ENCODE data around the gene PLEKHG4.
A peak's percentile ranks its signal among the peaks of the same experiment; 100 is the strongest.

The PLEKHG4 gene

DNA sequence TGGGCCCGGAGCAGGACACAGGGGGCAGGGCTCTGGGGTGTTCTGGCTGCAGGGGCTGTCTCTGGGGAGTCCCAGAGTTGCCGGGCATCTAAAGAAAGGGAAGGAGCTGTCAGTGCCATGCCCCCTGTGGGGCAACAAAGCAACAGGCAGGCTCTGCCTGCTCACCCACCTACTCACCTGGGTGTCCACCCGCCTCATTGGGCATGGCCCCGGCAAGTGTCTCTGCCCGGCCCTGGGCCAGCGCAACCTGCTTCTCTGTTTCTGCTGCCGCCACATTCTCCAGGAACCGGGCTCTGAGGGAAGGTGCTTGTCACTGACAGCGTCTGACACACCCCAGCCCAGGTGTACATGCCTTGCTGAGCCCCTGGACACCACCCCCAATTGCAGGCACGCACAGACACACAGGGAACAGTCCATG is 45.1 kb upstream of the PLEKHG4 start:
- Histone ChIP-seq H3K9me3 (no peaks in the 10 kb centered on the region), H3K4me1 (no peaks in the 10 kb centered on the region), H3K27me3 (no peaks in the 10 kb centered on the region), H3K4me3 (no peak overlapping the region), H3K27ac (no peak overlapping the region), H3K36me3 (peaks cover 25 to 89% (median 83%) of the 10 kb centered on the region in 3 donors)
- no peak for DNase-seq
- intact Hi-C loops (cut with DNase I; ENCODE audit: low total_unique reads) = no loop called here
- TF ChIP-seq, protein P1, sequence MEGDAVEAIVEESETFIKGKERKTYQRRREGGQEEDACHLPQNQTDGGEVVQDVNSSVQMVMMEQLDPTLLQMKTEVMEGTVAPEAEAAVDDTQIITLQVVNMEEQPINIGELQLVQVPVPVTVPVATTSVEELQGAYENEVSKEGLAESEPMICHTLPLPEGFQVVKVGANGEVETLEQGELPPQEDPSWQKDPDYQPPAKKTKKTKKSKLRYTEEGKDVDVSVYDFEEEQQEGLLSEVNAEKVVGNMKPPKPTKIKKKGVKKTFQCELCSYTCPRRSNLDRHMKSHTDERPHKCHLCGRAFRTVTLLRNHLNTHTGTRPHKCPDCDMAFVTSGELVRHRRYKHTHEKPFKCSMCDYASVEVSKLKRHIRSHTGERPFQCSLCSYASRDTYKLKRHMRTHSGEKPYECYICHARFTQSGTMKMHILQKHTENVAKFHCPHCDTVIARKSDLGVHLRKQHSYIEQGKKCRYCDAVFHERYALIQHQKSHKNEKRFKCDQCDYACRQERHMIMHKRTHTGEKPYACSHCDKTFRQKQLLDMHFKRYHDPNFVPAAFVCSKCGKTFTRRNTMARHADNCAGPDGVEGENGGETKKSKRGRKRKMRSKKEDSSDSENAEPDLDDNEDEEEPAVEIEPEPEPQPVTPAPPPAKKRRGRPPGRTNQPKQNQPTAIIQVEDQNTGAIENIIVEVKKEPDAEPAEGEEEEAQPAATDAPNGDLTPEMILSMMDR (IDR thresholded peaks at IDR 0.05) = no peak

DNA sequence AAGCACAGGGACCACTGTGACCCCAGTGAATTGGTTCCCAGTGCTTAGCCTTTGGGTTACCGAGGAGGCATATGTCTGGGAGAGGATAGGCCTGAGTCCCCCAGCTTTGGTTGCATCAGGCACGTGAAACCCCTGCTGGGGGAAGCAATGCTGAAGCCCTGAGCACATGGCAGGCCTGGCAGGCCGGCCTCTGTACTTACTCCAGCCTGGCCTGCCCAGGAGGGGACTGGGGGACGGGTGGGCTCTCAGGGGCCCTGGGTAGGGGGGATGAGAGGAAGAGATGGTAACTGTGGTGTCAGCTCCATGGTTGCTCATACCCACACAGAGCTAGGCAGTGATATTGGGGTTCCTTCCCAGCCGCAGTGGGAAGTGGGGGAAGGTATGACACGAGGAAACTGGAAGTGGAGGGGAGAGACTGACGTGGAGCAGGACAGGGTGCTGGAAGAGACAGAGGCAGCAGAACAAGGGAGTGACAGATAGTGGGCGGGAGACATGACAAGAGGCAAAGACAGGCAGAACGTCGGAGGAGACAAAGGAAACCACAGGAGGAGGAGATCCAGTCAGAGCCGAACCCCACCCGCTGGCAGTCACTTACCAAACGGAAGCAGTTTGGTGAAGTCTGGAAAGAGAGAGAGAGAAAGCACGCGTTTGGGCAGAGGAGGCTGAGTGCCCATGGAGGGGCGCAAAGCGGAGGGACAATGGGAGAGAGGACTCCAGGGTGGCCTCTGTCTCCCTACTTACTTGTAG is 43.3 kb upstream of the PLEKHG4 start:
- intact Hi-C loops (cut with DNase I; ENCODE audit: low total_unique reads) = no loop called here
- Histone ChIP-seq H3K9me3 (no peaks in the 10 kb centered on the region), H3K27me3 (no peaks in the 10 kb centered on the region), H3K36me3 (peaks cover 14 to 75% (median 68%) of the 10 kb centered on the region in 3 donors), H3K27ac (no peak overlapping the region), H3K4me1 (peaks cover 0 to 12% (median 9%) of the 10 kb centered on the region in 4 donors), H3K4me3 (no peak overlapping the region)
- TF ChIP-seq, protein P1 (IDR thresholded peaks at IDR 0.05) = no peak
- DNase-seq = no peak

DNA sequence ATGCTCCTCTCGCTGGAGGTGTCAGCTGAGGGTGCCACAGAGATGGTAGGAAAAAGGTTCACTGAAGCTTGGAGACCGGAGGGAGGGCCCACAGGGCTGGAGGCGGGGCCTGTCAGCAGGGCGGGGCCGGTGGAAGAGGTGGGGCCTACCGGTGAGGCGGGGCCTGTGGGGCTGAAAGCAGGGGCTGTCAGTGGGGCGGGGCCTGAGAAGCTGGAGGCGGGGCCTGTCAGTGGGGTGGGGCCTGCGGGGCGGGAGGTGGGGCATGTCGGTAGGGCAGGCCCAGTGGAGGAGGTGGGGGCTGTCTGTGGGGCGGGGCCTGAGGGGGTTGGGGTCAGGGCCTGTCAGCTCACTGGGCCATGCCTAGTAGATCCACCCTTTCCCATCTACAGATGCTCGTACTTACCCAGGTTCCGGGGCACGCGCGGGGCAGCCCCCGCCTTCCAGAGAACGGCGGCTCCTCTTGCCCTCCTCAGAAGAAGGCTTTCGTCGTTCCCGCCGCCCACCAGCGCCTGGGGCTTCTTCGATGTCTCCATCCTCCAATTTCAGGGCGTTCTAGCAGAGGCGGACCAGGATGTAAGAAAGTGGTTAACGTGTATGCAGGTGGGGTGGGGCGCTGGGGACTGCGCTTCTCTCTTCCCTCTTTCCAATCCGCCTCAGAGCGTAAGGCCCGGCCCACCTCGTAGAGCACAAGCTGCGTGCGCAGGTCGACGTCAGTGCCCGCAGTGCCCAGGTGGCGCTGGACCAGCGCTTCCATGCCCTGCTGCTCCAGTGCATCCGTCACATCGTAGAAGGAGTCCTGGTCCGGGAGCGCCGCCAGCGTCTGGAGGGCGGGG is 42.6 kb upstream of the PLEKHG4 start:
- TF ChIP-seq, protein P1 (IDR thresholded peaks at IDR 0.05) = no peak
- peaks cover 0 to 20% (median 16%) of the 10 kb centered on the region in 4 donors for H3K4me1 ChIP-seq
- intact Hi-C loops (cut with DNase I; ENCODE audit: low total_unique reads) = no loop called here
- peak in 1 of 2 donors; percentile 16 for DNase-seq
- no peaks in the 10 kb centered on the region for H3K9me3 ChIP-seq
- no peak overlapping the region for H3K27ac ChIP-seq
- no peak overlapping the region for H3K4me3 ChIP-seq
- peaks cover 14 to 68% (median 60%) of the 10 kb centered on the region in 3 donors for H3K36me3 ChIP-seq
- H3K27me3 ChIP-seq = no peaks in the 10 kb centered on the region

DNA sequence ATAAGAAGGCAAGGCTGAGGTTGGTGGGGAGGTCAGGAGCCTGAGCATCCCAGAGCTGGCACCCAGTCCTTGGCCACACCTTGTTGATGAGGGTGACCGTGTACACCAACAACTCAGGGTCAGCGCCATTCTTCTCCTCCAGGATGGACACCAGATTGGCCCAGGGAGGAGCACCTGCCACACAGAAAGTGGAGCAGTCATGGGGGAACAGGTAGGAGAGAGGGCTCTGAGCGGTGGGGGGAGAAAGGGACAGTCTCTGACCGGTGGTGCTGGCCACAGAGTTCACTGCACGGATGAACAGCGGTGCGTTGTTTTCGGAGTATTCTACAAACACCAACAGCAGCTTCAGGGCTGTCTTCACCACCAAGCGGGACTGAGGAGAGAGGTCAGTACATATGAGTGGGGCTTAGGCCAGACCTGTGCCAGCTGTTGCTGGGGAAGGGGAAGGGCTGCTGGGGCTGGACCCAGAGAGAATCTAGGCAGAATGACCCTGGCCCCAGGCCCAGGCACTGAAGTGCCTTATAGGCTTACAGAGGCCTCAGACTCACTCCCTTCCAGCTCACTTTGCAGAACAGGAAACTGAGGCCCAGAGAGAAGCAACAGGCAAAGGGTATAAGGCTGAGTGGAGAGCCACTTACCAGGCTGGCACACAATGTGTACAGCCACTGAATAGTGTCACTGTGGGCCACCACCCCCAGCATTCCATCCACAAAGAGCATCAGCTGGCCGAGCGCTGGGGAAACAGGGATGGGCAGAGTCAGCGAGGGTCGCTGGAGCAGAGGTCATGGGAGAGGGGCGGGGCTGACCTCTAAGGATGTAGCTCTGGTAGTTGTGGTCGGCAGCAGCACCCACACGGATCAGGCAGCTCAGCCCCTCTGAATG is 41.7 kb upstream of the PLEKHG4 start:
- peaks cover 14 to 64% (median 59%) of the 10 kb centered on the region in 3 donors for H3K36me3 ChIP-seq
- H3K27ac ChIP-seq = no peak overlapping the region
- TF ChIP-seq, protein P1 (IDR thresholded peaks at IDR 0.05) = no peak
- peaks cover 0 to 28% (median 20%) of the 10 kb centered on the region in 4 donors for H3K4me1 ChIP-seq
- intact Hi-C loops (cut with DNase I; ENCODE audit: low total_unique reads) = no loop called here
- no peaks in the 10 kb centered on the region for H3K9me3 ChIP-seq
- H3K27me3 ChIP-seq = no peaks in the 10 kb centered on the region
- DNase-seq = peak in 1 of 2 donors; percentile 20
- H3K4me3 ChIP-seq = no peak overlapping the region

DNA sequence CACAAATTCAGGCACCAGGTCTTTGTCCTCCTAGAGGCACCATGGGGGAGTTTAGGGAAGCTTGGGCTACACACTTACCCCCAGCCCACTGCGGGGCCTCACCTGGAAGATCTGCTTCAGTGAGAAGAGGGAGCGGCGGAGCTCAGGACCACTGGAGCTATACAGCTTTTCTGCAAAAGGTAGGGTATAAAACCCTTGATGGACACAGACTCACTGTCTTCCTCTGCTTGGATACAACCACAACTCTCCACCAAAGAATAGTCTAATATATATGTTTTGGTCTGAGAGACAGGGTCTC is 41.1 kb upstream of the PLEKHG4 start:
- peaks cover 0 to 28% (median 20%) of the 10 kb centered on the region in 4 donors for H3K4me1 ChIP-seq
- intact Hi-C loops (cut with DNase I; ENCODE audit: low total_unique reads) = no loop called here

More for the DNA sequence above, 41.1 kb upstream of the PLEKHG4 start:
- H3K36me3 ChIP-seq = peaks cover 14 to 63% (median 54%) of the 10 kb centered on the region in 3 donors
- H3K27me3 ChIP-seq = no peaks in the 10 kb centered on the region
- no peak overlapping the region for H3K27ac ChIP-seq
- H3K4me3 ChIP-seq = no peak overlapping the region
- TF ChIP-seq, protein P1 (IDR thresholded peaks at IDR 0.05) = no peak
- H3K9me3 ChIP-seq = no peaks in the 10 kb centered on the region
- no peak for DNase-seq
